Cardiac fibroblast (primary cell): ENCODE measurements around the gene PDCD4.

Experiments used
- DNase-seq, 2 donors: peaks; one replicate each; pipeline versions ENCODE4 v3.0.0 to v3.0.0-alpha.2; 2010; ENCODE audit warnings: low read depth in 2 of 2
- H3K4me3 ChIP-seq, 2 donors: replicated peaks in 1 of 2; 1 replicate in 1 of 2; 2 replicates in 1 of 2; pipeline ENCODE4 v1.5.1; 2011; ENCODE audit warnings: low read depth in 2 of 2, low read length in 2 of 2, mild to moderate bottlenecking in 2 of 2, moderate library complexity in 1 of 2
- CTCF ChIP-seq: IDR thresholded peaks from one replicate; pipeline ENCODE4 v1.5.1; 2011; ENCODE audit warnings: low read depth, mild to moderate bottlenecking, low read length, inconsistent platforms

PDCD4 gene

GRCh38 chr10:110834629-110835301 lies 37.0 kb upstream of the PDCD4 start:
- peak in 1 of 2 donors; percentile 48 for DNase-seq
- TF ChIP-seq CTCF = no peak
- no peak overlapping the region for H3K4me3 ChIP-seq

DNA sequence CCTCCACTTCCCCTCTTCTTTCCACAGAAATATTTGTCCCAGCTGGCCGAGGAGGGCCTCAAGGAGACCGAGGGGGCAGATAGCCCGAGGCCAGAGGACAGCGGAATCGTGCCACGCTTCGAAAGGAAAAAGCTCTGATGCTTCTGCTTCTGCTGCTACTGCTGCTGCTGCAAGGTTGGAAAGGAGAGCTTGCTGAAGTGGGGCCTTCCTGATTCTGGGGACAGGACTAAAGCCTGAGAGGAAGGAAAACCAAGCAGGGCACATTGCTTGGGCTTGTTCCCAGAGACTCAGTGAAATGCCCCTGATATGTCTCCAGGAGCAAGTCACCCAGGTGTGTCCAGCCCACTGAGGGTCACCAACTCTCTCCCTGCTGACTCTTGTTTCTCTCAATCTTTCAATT lies 35.9 kb upstream of the PDCD4 start:
- DNase-seq = no peak
- no peak for TF ChIP-seq CTCF
- H3K4me3 ChIP-seq = no peak overlapping the region

- no peak for TF ChIP-seq CTCF
- H3K4me3 ChIP-seq = no peak overlapping the region
- DNase-seq = no peak
Measured at GRCh38 chr10:110836706-110837105, 35.0 kb upstream of the PDCD4 start.

GRCh38 chr10:110837418-110838171 lies 34.1 kb upstream of the PDCD4 start:
- no peak for DNase-seq
- no peak for TF ChIP-seq CTCF

DNA sequence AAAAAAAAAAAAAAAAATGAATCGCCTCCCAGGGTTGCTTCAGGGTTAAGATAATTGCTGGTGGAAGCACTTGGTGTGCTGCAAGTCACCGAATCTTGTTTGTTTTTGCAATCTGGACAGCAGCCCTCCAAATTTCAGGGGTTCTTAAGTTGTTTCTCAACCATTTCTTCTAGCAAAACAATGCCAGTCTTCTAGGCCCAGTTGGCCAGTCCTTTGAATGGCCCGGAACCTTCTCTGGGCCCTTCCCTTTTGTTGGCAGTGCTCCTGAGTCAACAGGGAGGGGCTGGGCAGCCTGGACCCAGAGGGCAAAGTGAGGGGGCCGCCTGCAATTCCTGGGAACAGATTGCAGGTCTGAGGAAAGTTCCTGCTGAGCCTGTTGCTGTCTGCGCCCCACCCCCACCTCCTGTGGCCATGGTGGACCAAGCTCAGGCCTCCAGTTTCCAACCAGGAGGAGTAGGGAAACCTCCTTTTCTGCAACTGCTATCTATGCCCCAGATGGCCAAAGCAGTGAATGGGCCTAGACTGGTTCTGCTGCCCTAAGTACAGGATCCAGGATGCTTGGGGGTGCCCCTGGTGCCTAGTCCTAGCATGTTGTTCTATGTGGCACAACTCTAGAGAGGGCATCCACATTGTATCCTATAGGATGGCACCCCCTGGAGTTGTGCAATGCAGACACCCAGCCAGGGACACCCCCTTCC lies 31.4 kb upstream of the PDCD4 start:
- no peak for TF ChIP-seq CTCF
- DNase-seq = peak in 1 of 2 donors; percentile 41
- no peak overlapping the region for H3K4me3 ChIP-seq

More at GRCh38 chr10:110837418-110838171, 34.1 kb upstream of the PDCD4 start:
- H3K4me3 ChIP-seq = no peak overlapping the region

- H3K4me3 ChIP-seq = no peak overlapping the region
- no peak for TF ChIP-seq CTCF
- DNase-seq = no peak
Measured at GRCh38 chr10:110840923-110841428, 30.8 kb upstream of the PDCD4 start.
